Measurements from ENCODE around the gene OR10A3.

GRCh38 chr11:7974668-7975067, 33.2 kb upstream of the OR10A3 start:
- TF ChIP-seq CTCF (IDR thresholded peaks at IDR 0.05) (no peak), POLR2A (IDR thresholded peaks at IDR 0.05) (no peak)

Measured in thyroid gland (tissue), 4 donors.